GM21526 (cell line): ENCODE results near the gene NEAT1.

Experiments
- ATAC-seq: cut with Tn5 transposase; IDR thresholded peaks from one replicate; pipeline ENCODE4 v1.9.1; 2021; ENCODE audit warnings: moderate library complexity; ENCODE audit not compliant: unreplicated experiment, low FRiP score

The NEAT1 gene

GRCh38 chr11:65420979-65421793 lies 1.4 kb upstream of the NEAT1 start:
- ATAC-seq: no peak

GRCh38 chr11:65421794-65422632 lies 585 bp upstream of the NEAT1 start:
- ATAC-seq: no peak

- ATAC-seq: no peak
Observed at GRCh38 chr11:65423516-65424204, 1.1 kb downstream of the NEAT1 start.

- no peak for ATAC-seq
Observed at GRCh38 chr11:65424205-65425104, 1.9 kb downstream of the NEAT1 start.

- ATAC-seq: no peak
Observed at GRCh38 chr11:65425105-65425970, 2.7 kb downstream of the NEAT1 start.

- no peak for ATAC-seq
Observed at GRCh38 chr11:65425971-65426838, 3.6 kb downstream of the NEAT1 start.

- no peak for ATAC-seq
Observed at GRCh38 chr11:65426839-65427690, 4.5 kb downstream of the NEAT1 start.

- ATAC-seq: no peak
Observed at GRCh38 chr11:65427691-65428577, 5.3 kb downstream of the NEAT1 start.

GRCh38 chr11:65428578-65429067 lies 6.0 kb downstream of the NEAT1 start:
- no peak for ATAC-seq

GRCh38 chr11:65429068-65429681 lies 6.6 kb downstream of the NEAT1 start:
- ATAC-seq: no peak

GRCh38 chr11:65429724-65430405 lies 7.3 kb downstream of the NEAT1 start:
- no peak for ATAC-seq

- no peak for ATAC-seq
Observed at GRCh38 chr11:65430406-65431217, 8.0 kb downstream of the NEAT1 start.

GRCh38 chr11:65431451-65432099 lies 9.0 kb downstream of the NEAT1 start:
- no peak for ATAC-seq

GRCh38 chr11:65432100-65432650 lies 9.6 kb downstream of the NEAT1 start:
- no peak for ATAC-seq
